SK-N-SH (cell line): ENCODE measurements around the gene CELF2. TPM values are rescaled to one million over a fixed set of nuclear protein-coding genes. Genes with fewer than 3 reads are reported as not detected.
"Not testable (repeated sequence)": the region's sequence is repeated elsewhere in the genome, so short reads cannot be mapped to it uniquely, and the experiment has no call there.

Experiments
- CTCF ChIA-PET: fragments of 300-600, 350-600 bp; formaldehyde crosslinking; extraction: SDS; loops from one replicate; lab custom pipeline; 2021; lab: Yijun Ruan, JAX
- POLR2A ChIA-PET: fragments of 350-600 bp; sonication (Branson Sonifier 250); formaldehyde crosslinking; extraction: SDS; loops from one replicate; lab custom pipeline; 2020; ENCODE audit warnings: antibody characterized with exemption, inconsistent platforms; lab: Yijun Ruan, JAX
- DNase-seq: peaks from one replicate; pipeline ENCODE4 v3.0.0; 2012
- H2AFZ ChIP-seq: fragments of 200-600 bp; sonication (generic); 2 replicates; pipeline ENCODE4 v1.8.1; 2016; ENCODE audit warnings: antibody characterized with exemption, mild to moderate bottlenecking, low read depth
- H3F3A ChIP-seq: fragments of 200-600 bp; sonication (generic); replicated peaks from 2 replicates; pipeline ENCODE3; 2016; ENCODE audit warnings: antibody characterized with exemption, mild to moderate bottlenecking; ENCODE audit not compliant: insufficient read depth
- H3K27ac ChIP-seq, 2 experiments: fragments of 200-500 bp in 1 of 2; fragments of 200-600 bp in 1 of 2; sonication (Bioruptor generic) in 1 of 2; sonication (generic), shearing (Covaris generic) in 1 of 2; 2 replicates each; pipeline versions ENCODE4 v1.5.1 to v1.6.1; 2014 to 2016; ENCODE audit warnings: low read depth in 2 of 2, inconsistent platforms in 1 of 2, low read length in 1 of 2, mild to moderate bottlenecking in 1 of 2, mixed read lengths in 1 of 2
- H3K27me3 ChIP-seq: fragments of 200-600 bp; sonication (generic), shearing (Covaris generic); 2 replicates; pipeline ENCODE4 v1.6.1; 2016; ENCODE audit warnings: mixed run types; ENCODE audit not compliant: insufficient read depth
- H3K36me3 ChIP-seq, 2 experiments: fragments of 200-500 bp in 1 of 2; fragments of 200-600 bp in 1 of 2; sonication (Bioruptor generic) in 1 of 2; sonication (generic) in 1 of 2; replicated peaks in 1 of 2; 2 replicates each; pipeline versions ENCODE3 to v1.5.1; 2014 to 2016; ENCODE audit warnings: low read length in 1 of 2, mild to moderate bottlenecking in 1 of 2; ENCODE audit not compliant: insufficient read depth in 2 of 2, control insufficient read depth in 1 of 2
- H3K4me1 ChIP-seq, 2 experiments: fragments of 200-500 bp in 1 of 2; fragments of 200-600 bp in 1 of 2; sonication (Bioruptor generic) in 1 of 2; sonication (generic), shearing (Covaris generic) in 1 of 2; 2 replicates each; pipeline versions ENCODE4 v1.5.1 to v1.6.1; 2014 to 2016; ENCODE audit warnings: low read depth in 1 of 2, low read length in 1 of 2, mixed run types in 1 of 2; ENCODE audit not compliant: insufficient read depth in 2 of 2, control insufficient read depth in 1 of 2
- H3K4me2 ChIP-seq: fragments of 200-600 bp; sonication (generic), shearing (Covaris generic); 2 replicates; pipeline ENCODE4 v1.6.1; 2017; ENCODE audit warnings: mixed run types
- H3K4me3 ChIP-seq, 2 experiments: fragments of 200-500 bp in 1 of 2; fragments of 200-600 bp in 1 of 2; sonication (Bioruptor generic) in 1 of 2; sonication (generic), shearing (Covaris generic) in 1 of 2; 2 replicates each; pipeline versions ENCODE4 v1.5.1 to v1.8.1; 2014 to 2016; ENCODE audit warnings: low read depth in 2 of 2, inconsistent platforms in 1 of 2, low read length in 1 of 2, mild to moderate bottlenecking in 1 of 2, mixed read lengths in 1 of 2, moderate library complexity in 1 of 2
- H3K79me2 ChIP-seq: fragments of 200-600 bp; sonication (generic); 2 replicates; pipeline ENCODE4 v1.8.1; 2017; ENCODE audit warnings: mild to moderate bottlenecking; ENCODE audit not compliant: insufficient read depth
- H3K9ac ChIP-seq: fragments of 200-600 bp; sonication (generic); 2 replicates; pipeline ENCODE4 v1.6.1; 2017; ENCODE audit warnings: mixed run types
- H3K9me2 ChIP-seq: fragments of 200-600 bp; sonication (generic); 2 replicates; pipeline ENCODE4 v1.6.1; 2017; ENCODE audit warnings: mixed run types
- H3K9me3 ChIP-seq: fragments of 200-600 bp; sonication (generic); 2 replicates; pipeline ENCODE4 v1.6.1; 2017; ENCODE audit warnings: mixed run types, mild to moderate bottlenecking, moderate library complexity
- H4K20me1 ChIP-seq: fragments of 200-600 bp; sonication (generic); 2 replicates; pipeline ENCODE4 v1.6.1; 2017; ENCODE audit warnings: mild to moderate bottlenecking, mixed run types; ENCODE audit not compliant: insufficient read depth
- FOXM1 ChIP-seq: IDR thresholded peaks from 2 replicates; pipeline ENCODE4 v1.4.0; 2012; ENCODE audit warnings: low read depth, mild to moderate bottlenecking
- GATA2 ChIP-seq: sonication (generic); formaldehyde crosslinking; IDR thresholded peaks from 2 replicates; pipeline ENCODE4 v1.5.0; 2020; ENCODE audit warnings: mild to moderate bottlenecking, missing genetic modification reagents
- NRF1 ChIP-seq: IDR thresholded peaks from 2 replicates; pipeline ENCODE4 v1.6.1; 2012; ENCODE audit warnings: low read depth, mild to moderate bottlenecking, low read length
- POLR2AphosphoS5 ChIP-seq: IDR thresholded peaks from 2 replicates; pipeline ENCODE4 v1.6.1; 2012; ENCODE audit warnings: low read depth, low read length
- RCOR1 ChIP-seq: fragments of 150-350 bp; IDR thresholded peaks from 2 replicates; pipeline ENCODE4 v1.6.1; 2017; ENCODE audit warnings: antibody characterized with exemption, low read length
- SMC3 ChIP-seq: IDR thresholded peaks from 2 replicates; pipeline ENCODE4 v1.6.1; 2012; ENCODE audit warnings: low read depth, low read length, improper control_type of control experiment
- TCF12 ChIP-seq: IDR thresholded peaks from 2 replicates; pipeline ENCODE4 v1.4.0; 2012
- WGBS: methylation state at CpG from one replicate; pipeline ENCODE4 v1.1.6; 2017; ENCODE audit warnings: low lambda C conversion rate; 5-methylcytosine and 5-hydroxymethylcytosine counted together
- polyA plus RNA-seq, 3 experiments: library from polyadenylated mRNA; depleted of rRNA; stranded (reverse); fragments of >200 nt; gene quantifications; 2 replicates each; pipeline ENCODE4 v1.2.3, GENCODE V29; 2012
- TF ChIP-seq, protein P1 (sequence below): IDR thresholded peaks from 2 replicates; pipeline ENCODE4 v1.4.0; 2012; ENCODE audit warnings: low read depth, borderline replicate concordance
- TF ChIP-seq, protein P2 (sequence below): IDR thresholded peaks from 2 replicates; pipeline ENCODE4; 2012

Gene CELF2
- polyA plus RNA-seq, 1 of the 3 experiments (the other 2 are of a cell fraction): 0.03 TPM

DNA sequence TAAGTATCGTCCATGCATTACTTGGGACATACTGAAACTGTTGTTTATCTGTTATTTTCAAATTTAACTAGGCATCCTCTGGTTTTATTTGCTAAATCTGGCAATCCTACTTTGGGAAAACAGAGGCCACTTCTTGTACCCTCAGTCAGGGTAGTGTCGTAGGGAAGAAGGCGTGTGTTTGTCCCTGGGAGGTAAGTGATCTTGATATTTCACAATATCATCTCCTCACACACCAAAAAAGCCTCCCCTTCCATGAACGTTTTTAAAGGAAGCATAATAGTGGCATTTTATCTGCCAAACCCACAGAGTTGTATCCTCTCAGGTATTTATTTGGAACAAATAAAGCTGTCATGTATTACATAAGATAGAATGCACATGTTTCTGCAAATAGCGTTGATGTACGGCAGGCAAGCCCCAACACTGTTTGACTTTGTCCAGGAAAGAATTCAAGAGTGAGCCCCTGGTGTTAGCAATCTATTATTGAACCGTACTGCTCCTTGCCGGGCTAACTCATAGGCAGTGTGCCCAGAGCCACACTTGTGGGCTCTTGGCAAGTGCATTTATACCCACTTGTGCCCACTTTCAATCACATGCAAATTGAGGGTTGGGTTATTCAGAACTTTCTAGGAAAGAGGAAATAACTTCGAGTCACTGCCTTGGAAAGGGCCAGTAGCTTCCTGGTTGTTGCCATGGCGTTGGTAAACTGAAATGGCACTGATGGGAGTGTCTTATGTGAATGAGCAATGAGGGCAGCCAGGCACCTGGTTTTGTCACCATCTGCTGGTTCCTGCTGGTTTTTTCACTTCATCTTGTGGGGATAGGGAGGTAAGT, 327.8 kb downstream of the CELF2 start:
- POLR2A ChIA-PET: no interaction called here
- no peak for DNase-seq
- 41% methylated on average over 10 of the region's 10 CpGs for WGBS

DNA sequence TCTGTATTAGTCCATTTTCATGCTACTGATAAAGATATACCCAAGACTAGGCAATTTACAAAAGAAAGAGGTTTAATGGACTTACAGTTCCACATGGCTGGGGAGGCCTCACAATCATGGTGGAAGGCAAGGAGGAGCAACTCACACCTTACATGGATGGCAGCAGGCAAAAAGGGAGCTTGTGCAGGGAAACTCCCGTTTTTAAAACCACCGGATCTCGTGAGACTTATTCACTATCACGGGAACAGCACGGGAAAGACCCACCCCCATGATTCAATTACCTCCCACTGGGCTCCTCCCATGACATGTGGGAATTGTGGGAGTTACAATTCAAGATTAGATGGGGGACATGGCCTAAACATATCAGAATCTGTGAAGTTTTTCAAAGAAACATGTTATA, 329.9 kb downstream of the CELF2 start:
- H3K36me3 ChIP-seq, H3K27ac ChIP-seq, H2AFZ ChIP-seq, H3K4me3 ChIP-seq, H3K4me1 ChIP-seq, H3K9me2 ChIP-seq, DNase-seq, H4K20me1 ChIP-seq, CTCF ChIA-PET, H3K79me2 ChIP-seq, H3F3A ChIP-seq, H3K4me2 ChIP-seq, H3K9me3 ChIP-seq, H3K27me3 ChIP-seq, POLR2A ChIA-PET, H3K9ac ChIP-seq: not testable (repeated sequence)
- 26% methylated on average over 5 of the region's 5 CpGs for WGBS

More for the DNA sequence above, 327.8 kb downstream of the CELF2 start:
- H3K4me1 ChIP-seq: no peaks in the 10 kb centered on the region
- H3F3A ChIP-seq: no peaks in the 10 kb centered on the region
- H3K9ac ChIP-seq: no peak overlapping the region
- no peak overlapping the region for H3K4me2 ChIP-seq
- CTCF ChIA-PET: no interaction called here
- no peak overlapping the region for H3K4me3 ChIP-seq
- H4K20me1 ChIP-seq: no peaks in the 10 kb centered on the region
- TF ChIP-seq SMC3 (no peak), TCF12 (no peak), POLR2AphosphoS5 (no peak), GATA2 (no peak), RCOR1 (no peak), NRF1 (no peak), FOXM1 (no peak)
- TF ChIP-seq, protein P1, sequence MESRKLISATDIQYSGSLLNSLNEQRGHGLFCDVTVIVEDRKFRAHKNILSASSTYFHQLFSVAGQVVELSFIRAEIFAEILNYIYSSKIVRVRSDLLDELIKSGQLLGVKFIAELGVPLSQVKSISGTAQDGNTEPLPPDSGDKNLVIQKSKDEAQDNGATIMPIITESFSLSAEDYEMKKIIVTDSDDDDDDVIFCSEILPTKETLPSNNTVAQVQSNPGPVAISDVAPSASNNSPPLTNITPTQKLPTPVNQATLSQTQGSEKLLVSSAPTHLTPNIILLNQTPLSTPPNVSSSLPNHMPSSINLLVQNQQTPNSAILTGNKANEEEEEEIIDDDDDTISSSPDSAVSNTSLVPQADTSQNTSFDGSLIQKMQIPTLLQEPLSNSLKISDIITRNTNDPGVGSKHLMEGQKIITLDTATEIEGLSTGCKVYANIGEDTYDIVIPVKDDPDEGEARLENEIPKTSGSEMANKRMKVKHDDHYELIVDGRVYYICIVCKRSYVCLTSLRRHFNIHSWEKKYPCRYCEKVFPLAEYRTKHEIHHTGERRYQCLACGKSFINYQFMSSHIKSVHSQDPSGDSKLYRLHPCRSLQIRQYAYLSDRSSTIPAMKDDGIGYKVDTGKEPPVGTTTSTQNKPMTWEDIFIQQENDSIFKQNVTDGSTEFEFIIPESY: no peak
- TF ChIP-seq, protein P2, sequence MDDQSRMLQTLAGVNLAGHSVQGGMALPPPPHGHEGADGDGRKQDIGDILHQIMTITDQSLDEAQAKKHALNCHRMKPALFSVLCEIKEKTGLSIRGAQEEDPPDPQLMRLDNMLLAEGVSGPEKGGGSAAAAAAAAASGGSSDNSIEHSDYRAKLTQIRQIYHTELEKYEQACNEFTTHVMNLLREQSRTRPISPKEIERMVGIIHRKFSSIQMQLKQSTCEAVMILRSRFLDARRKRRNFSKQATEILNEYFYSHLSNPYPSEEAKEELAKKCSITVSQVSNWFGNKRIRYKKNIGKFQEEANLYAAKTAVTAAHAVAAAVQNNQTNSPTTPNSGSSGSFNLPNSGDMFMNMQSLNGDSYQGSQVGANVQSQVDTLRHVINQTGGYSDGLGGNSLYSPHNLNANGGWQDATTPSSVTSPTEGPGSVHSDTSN: no peak
- TF ChIP-seq, all 33 proteins: peak for 0
- no peaks in the 10 kb centered on the region for H3K36me3 ChIP-seq
- H3K79me2 ChIP-seq: no peaks in the 10 kb centered on the region
- H2AFZ ChIP-seq: no peak overlapping the region
- H3K9me2 ChIP-seq: no peaks in the 10 kb centered on the region
- H3K27me3 ChIP-seq: no peaks in the 10 kb centered on the region
- no peaks in the 10 kb centered on the region for H3K9me3 ChIP-seq
- H3K27ac ChIP-seq: no peak overlapping the region
